ENCODE data around the gene ZNF335. TPM values are rescaled to one million over a fixed set of nuclear protein-coding genes. Genes with fewer than 3 reads are reported as not detected.

ZNF335 gene
- total and polyA plus RNA-seq, 8 donors: 15.3 to 23.3 (median 16.7) TPM

DNA sequence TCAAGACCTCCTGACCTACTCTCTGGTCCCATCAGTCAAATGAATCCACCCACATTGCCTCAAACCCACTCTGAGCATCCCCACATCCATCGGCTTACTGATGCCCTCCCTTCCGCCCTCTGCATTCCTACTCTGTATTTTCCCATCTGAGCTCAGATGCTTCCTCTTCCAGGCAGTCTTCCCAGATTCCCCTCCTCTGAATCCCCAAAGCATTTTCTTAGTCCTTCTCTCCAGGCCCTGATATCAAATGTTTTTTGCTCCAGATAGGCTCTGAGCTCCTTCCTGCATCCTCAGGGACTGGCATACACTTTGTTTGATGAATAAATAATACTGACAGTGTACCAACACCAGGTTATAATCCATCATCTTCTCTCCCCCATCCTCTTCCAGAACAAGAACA lies 63.9 kb downstream of the ZNF335 start:
- no peak overlapping the region for H3K27ac ChIP-seq
- intact Hi-C loops (cut with DNase I): no loop called here
- H3K9me3 ChIP-seq: no peaks in the 10 kb centered on the region
- H3K27me3 ChIP-seq: peaks cover 0 to 17% of the 10 kb centered on the region in 2 donors
- DNase-seq (no peak), ATAC-seq (no peak)
- H3K4me3 ChIP-seq: no peak overlapping the region
- TF ChIP-seq, protein P1, sequence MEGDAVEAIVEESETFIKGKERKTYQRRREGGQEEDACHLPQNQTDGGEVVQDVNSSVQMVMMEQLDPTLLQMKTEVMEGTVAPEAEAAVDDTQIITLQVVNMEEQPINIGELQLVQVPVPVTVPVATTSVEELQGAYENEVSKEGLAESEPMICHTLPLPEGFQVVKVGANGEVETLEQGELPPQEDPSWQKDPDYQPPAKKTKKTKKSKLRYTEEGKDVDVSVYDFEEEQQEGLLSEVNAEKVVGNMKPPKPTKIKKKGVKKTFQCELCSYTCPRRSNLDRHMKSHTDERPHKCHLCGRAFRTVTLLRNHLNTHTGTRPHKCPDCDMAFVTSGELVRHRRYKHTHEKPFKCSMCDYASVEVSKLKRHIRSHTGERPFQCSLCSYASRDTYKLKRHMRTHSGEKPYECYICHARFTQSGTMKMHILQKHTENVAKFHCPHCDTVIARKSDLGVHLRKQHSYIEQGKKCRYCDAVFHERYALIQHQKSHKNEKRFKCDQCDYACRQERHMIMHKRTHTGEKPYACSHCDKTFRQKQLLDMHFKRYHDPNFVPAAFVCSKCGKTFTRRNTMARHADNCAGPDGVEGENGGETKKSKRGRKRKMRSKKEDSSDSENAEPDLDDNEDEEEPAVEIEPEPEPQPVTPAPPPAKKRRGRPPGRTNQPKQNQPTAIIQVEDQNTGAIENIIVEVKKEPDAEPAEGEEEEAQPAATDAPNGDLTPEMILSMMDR (IDR thresholded peaks at IDR 0.05): no peak
- peaks cover 6 to 34% of the 10 kb centered on the region in 2 donors for H3K4me1 ChIP-seq
- H3K36me3 ChIP-seq: peaks cover 0 to 8% of the 10 kb centered on the region in 2 donors

DNA sequence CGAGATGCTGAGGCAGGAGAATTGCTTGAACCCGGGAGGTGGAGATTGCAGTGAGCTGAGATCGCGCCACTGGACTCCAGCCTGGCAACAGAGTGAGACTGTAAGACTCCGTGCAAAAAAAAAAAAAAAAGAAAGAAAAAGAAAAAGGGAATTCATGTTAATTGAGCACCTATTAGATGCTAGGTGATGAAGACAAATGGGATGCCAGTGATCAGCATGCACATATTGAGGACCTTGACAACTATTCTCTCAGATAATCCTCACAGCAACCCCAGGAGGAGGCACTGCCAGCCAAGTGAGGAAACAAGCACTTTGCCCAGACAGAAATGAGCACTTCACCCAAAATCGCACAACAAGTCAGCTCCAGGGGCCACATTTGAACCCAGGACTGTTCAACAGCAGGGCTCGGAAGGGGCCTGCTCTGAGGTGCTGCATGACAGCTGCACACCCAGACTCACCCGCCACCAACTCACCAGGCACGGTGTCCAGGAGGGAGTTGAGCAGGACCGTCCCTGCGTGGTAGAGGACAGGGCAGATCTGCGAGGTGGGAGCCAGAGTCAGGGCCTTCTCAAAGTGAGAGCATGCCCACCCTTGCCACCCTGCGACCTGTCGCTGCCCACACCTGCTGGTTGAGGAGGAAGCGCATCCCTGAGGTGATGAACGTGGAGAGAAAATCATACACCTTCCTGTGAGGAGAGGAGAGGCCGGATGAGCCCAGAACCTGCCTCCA lies 64.6 kb downstream of the ZNF335 start:
- Histone ChIP-seq H3K4me3 (no peak overlapping the region), H3K4me1 (peaks cover 2 to 27% of the 10 kb centered on the region in 2 donors), H3K36me3 (peaks cover 0 to 10% of the 10 kb centered on the region in 2 donors), H3K27ac (no peak overlapping the region), H3K27me3 (peaks cover 0 to 10% of the 10 kb centered on the region in 2 donors), H3K9me3 (no peaks in the 10 kb centered on the region)
- intact Hi-C loops (cut with DNase I): no loop called here
- DNase-seq (peak in 1 of 4 donors; percentile 70), ATAC-seq (no peak)
- TF ChIP-seq, protein P1 (IDR thresholded peaks at IDR 0.05): no peak

DNA sequence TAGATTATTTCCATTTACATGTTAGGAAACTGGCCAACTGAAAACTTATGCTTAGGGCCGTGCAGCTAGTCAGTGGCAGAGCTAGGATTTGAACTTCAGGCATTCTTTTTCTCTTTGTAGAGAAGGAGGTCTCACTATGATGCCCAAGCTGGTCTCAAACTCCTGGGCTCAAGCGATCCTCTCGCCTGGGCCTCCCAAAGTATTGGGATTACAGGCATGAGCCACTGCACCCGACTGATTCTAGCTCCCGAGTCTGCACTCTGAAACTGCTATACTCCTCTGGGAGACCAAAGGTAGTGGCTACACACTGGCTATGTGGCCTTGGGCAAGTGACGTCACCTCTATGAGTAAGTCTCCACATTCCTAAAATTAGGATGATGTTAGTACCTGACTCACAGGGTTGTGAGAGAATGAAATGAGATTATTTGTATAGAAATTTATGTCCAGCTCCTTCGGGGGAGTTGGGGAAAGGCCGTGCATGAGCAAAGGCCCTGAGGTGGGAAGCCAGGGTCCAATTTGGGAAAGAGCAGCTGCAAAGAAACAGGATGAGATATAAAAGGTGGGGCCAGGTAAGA lies 66.4 kb downstream of the ZNF335 start:
- Histone ChIP-seq H3K4me3 (no peak overlapping the region), H3K9me3 (no peaks in the 10 kb centered on the region), H3K4me1 (peaks cover 0 to 12% of the 10 kb centered on the region in 2 donors), H3K27me3 (no peaks in the 10 kb centered on the region), H3K36me3 (peaks cover 0 to 27% of the 10 kb centered on the region in 2 donors), H3K27ac (no peak overlapping the region)
- intact Hi-C loops (cut with DNase I): no loop called here
- ATAC-seq: no peak
- TF ChIP-seq, protein P1 (IDR thresholded peaks at IDR 0.05): no peak
- peak in 1 of 4 donors; percentile 11 for DNase-seq

DNA sequence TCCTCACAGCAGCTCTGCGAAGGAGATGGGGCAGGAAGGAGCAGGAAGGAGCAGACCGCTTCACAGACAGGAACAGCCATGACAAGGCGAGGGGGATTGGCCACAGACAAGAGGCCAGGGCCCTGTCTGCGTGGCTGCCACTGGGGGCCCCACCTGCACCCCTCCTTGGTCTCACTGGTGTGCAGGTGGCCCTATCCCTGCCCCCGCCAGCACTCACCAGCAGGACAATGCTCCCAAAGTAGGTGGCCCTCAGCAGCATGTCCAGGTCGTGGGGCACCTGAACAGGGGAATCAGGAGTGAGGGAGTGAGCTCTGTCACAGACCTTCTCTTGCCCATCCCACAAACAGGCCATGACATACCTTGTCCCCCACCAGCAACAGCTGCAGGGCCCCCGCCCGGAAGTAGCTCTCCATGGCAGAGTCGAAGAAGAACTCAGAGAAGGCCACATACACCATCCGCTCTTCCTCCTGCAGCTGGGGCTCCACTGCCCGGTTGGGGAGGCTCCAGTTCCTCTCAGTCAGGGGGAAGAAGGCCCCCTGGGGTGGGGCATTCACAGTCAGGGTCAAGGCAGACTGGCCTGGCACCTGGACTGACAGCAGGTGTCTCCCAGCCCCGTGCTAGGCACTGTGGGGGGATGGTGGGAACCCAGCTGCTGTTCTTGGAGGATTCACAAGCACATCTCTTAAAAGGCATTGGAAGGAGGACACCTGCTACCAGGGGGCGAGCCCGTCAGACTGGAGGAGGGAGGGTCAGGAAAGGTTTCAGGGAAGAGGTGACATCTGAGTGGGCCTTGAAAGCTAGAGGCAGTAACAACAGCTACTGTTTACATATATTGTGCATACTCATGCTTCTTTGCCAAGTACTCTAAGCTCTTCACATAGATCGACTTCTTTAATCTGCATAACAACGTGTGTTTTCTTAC lies 67.2 kb downstream of the ZNF335 start:
- Histone ChIP-seq H3K27ac (no peak overlapping the region), H3K36me3 (peaks cover 0 to 35% of the 10 kb centered on the region in 2 donors), H3K4me1 (peaks cover 0 to 5% of the 10 kb centered on the region in 2 donors), H3K27me3 (no peaks in the 10 kb centered on the region), H3K9me3 (no peaks in the 10 kb centered on the region), H3K4me3 (no peak overlapping the region)
- intact Hi-C loops (cut with DNase I): no loop called here
- TF ChIP-seq, protein P1 (IDR thresholded peaks at IDR 0.05): no peak
- DNase-seq: peak in 1 of 4 donors; percentile 40
- no peak for ATAC-seq
